ENCODE data around the gene RIPOR2. TPM values are rescaled to one million over a fixed set of nuclear protein-coding genes. Genes with fewer than 3 reads are reported as not detected.

RIPOR2 gene, protein sequence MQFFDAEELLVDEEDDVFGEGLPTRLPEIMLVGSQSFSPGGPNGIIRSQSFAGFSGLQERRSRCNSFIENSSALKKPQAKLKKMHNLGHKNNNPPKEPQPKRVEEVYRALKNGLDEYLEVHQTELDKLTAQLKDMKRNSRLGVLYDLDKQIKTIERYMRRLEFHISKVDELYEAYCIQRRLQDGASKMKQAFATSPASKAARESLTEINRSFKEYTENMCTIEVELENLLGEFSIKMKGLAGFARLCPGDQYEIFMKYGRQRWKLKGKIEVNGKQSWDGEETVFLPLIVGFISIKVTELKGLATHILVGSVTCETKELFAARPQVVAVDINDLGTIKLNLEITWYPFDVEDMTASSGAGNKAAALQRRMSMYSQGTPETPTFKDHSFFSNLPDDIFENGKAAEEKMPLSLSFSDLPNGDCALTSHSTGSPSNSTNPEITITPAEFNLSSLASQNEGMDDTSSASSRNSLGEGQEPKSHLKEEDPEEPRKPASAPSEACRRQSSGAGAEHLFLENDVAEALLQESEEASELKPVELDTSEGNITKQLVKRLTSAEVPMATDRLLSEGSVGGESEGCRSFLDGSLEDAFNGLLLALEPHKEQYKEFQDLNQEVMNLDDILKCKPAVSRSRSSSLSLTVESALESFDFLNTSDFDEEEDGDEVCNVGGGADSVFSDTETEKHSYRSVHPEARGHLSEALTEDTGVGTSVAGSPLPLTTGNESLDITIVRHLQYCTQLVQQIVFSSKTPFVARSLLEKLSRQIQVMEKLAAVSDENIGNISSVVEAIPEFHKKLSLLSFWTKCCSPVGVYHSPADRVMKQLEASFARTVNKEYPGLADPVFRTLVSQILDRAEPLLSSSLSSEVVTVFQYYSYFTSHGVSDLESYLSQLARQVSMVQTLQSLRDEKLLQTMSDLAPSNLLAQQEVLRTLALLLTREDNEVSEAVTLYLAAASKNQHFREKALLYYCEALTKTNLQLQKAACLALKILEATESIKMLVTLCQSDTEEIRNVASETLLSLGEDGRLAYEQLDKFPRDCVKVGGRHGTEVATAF
- total RNA-seq (ENCODE audit: low replicate concordance): 0.72 and 1.4 TPM in 2 replicates

DNA sequence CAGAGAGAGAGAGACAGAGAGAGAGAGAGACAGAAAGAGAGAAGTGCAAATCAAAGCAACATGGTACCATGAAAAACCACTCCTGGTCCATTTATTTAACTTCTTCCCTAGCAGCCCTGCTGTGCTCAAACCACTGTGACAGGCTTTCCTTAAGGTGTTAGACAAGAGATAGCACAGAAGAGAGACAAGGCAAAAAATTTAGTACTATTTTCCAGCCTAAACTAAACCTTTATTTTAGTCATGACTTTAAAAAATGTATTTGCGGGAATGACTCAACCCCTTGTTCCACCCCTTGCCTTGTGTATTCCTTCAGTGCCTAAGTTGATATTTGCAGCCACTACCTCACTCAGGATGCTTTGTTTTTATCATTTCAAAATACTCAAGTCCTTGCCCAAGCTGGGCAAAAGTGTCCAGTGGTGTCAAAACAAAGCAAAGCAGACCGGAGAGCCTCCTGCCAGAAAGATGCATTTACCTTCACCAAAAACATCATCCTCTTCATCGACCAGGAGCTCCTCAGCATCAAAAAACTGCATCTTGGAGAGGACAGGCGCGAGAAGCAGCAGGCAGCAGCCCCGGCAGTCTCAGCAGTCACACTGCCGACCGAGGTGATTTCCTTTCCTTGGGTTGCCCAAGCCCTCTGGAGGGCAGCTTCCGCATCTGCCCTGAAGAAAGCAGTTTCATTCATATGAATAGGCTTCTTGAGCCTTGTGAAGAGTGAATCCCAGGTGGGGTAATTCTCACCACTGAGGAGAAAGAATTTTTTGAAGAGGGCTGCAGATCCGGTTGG lies at the start of gene RIPOR2:
TSS of gene RIPOR2 (minus strand) at position 595 of the 787 bp plus-strand sequence. CDS start at position 533, 62 bp downstream.
- DNase-seq (ENCODE audit: low read depth): no peak
- TF ChIP-seq, protein P1, sequence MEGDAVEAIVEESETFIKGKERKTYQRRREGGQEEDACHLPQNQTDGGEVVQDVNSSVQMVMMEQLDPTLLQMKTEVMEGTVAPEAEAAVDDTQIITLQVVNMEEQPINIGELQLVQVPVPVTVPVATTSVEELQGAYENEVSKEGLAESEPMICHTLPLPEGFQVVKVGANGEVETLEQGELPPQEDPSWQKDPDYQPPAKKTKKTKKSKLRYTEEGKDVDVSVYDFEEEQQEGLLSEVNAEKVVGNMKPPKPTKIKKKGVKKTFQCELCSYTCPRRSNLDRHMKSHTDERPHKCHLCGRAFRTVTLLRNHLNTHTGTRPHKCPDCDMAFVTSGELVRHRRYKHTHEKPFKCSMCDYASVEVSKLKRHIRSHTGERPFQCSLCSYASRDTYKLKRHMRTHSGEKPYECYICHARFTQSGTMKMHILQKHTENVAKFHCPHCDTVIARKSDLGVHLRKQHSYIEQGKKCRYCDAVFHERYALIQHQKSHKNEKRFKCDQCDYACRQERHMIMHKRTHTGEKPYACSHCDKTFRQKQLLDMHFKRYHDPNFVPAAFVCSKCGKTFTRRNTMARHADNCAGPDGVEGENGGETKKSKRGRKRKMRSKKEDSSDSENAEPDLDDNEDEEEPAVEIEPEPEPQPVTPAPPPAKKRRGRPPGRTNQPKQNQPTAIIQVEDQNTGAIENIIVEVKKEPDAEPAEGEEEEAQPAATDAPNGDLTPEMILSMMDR (IDR thresholded peaks at IDR 0.05; ENCODE audit: insufficient read depth, low read length): no peak
- no peak within 1 kb of the TSS for H3K4me3 ChIP-seq (ENCODE audit: low read depth, low read length)

DNA sequence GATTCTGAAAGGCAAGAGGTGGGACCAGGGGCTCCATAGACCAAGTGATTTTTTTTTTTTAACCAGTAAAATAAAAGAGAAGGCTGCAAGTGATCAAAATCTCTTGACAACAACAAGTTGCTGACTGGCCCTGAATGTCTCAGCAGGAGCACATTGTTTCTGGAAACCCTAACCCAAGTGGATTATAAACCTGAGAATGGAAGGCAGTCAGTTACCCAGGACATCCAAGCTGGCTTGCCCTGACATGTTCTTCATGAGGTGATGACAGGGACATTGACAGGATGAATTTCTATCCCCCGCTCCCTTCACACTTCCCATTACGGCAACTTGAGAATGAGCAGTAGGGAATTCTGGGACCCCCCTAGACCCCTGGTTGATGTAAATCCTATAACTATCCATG lies 49.6 kb upstream of the RIPOR2 start:
- TF ChIP-seq, protein P1 (IDR thresholded peaks at IDR 0.05; ENCODE audit: insufficient read depth, low read length): no peak
- no peak for DNase-seq (ENCODE audit: low read depth)
- no peak overlapping the region for H3K4me3 ChIP-seq (ENCODE audit: low read depth, low read length)

DNA sequence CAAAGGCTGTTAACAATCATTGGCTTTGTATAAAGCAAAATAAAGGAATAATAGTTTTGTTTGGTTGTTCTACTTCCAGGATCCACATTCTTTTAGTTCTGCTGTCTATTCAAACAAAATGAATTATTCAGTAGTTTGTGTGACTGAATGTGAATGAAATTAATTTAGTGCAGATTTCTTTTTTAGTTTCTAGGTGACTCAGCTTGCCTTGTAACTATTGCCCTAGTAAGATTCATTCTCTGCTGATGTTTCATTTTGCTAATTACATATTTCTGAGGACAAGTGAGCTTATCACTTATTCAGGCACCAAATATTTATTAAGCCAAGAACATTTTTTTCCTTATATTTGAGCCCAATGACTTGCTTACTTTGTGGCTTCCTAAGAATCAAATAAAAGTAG lies 46.5 kb upstream of the RIPOR2 start:
- peak; percentile 17 for DNase-seq (ENCODE audit: low read depth)
- H3K4me3 ChIP-seq (ENCODE audit: low read depth, low read length): no peak overlapping the region
- TF ChIP-seq, protein P1 (IDR thresholded peaks at IDR 0.05; ENCODE audit: insufficient read depth, low read length): no peak

DNA sequence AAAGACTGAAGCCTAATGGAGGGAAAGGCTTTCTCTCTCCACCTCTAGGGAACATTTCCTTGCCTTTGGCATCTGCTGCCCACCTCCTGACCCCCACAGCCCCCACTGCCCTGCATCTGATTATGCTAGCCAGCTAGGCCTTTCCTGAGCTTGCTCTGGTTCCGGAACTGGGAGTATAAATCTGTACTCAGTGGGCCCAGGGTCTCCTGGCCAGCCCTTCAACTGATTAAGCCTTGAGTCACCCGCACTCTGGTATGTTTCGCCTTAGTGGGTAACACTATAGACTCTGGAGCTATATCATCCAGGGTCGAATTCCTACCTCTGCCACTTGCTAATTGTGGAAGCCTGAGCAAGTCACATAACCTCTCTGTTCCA lies 45.6 kb upstream of the RIPOR2 start:
- no peak overlapping the region for H3K4me3 ChIP-seq (ENCODE audit: low read depth, low read length)
- TF ChIP-seq, protein P1 (IDR thresholded peaks at IDR 0.05; ENCODE audit: insufficient read depth, low read length): no peak
- no peak for DNase-seq (ENCODE audit: low read depth)

DNA sequence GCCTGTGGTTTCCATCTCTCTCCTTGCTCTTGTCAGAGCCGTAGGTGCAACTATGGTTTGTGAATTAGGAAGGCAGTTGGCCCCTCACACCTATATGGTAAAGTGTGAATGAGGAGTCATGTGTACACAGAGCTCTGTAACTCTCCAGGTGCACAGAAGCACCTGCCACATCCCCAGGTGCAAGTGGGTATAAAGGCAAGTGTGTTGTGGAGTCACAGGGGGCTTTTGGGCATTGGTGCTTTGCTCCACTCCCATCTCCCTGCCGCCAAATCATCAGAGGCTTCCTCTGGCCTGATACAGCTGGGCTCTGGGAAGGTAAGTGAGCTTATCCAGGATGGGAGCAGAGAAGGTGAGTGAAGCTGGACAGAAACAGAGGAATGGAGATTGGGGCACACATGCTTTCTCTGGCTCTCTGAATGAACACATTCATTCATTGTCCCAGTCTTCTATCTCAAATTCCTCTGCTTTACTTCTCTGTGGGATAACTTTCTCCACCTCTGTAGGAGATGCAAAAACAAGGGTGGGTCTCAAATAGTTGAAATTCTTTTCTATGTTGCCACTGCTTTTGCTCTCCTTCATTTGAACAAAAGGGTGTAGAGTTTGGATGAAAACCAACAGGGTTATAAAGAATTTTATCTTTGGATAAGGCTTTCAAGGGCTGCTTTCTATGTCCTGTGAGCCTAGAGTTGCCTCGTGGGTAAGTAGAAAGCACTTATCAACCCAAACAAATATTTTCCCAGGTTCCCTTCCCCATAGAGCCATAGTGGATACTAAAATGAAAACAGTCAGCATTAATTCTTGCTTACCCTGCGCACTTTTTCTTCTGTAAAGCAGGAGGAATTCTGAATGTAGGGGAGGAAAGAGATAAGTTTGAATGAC lies 45.0 kb upstream of the RIPOR2 start:
- H3K4me3 ChIP-seq (ENCODE audit: low read depth, low read length): no peak overlapping the region
- TF ChIP-seq, protein P1 (IDR thresholded peaks at IDR 0.05; ENCODE audit: insufficient read depth, low read length): no peak
- peak; percentile 61 for DNase-seq (ENCODE audit: low read depth)
